Keratinocyte (primary cell): ENCODE results near the gene SEMA4D. TPM values are rescaled to one million over a fixed set of nuclear protein-coding genes. Genes with fewer than 3 reads are reported as not detected.

ENCODE experiments used
- DNase-seq: peaks from one replicate; pipeline ENCODE4 v3.0.0-alpha.2; 2011; ENCODE audit warnings: low read depth, missing footprints, low spot score
- FAIRE-seq: peaks from 2 replicates; lab custom pipeline; 2011; peaks lifted over from hg19 to GRCh38; lab: Jason Lieb, UNC
- H2AFZ ChIP-seq: 2 replicates; pipeline ENCODE4 v1.6.0; 2012; ENCODE audit warnings: low read length, control low read depth, inconsistent platforms; ENCODE audit not compliant: control insufficient read depth
- H3K27ac ChIP-seq: 2 replicates; pipeline ENCODE4 v1.5.1; 2011; ENCODE audit warnings: low read length; ENCODE audit not compliant: control insufficient read depth, insufficient read depth
- H3K27me3 ChIP-seq: 3 replicates; pipeline ENCODE4 v1.6.0; 2011; ENCODE audit warnings: low read length; ENCODE audit not compliant: control insufficient read depth, insufficient read depth; ENCODE audit errors: extremely low read depth
- H3K36me3 ChIP-seq, 2 experiments: 2 replicates in 1 of 2; 3 replicates in 1 of 2; pipeline ENCODE4 v1.5.1; 2011; ENCODE audit warnings: low read length in 2 of 2, mild to moderate bottlenecking in 1 of 2; ENCODE audit not compliant: control insufficient read depth in 2 of 2, insufficient read depth in 2 of 2; ENCODE audit errors: extremely low read depth in 1 of 2
- H3K4me1 ChIP-seq: 3 replicates; pipeline ENCODE4 v1.5.1; 2011; ENCODE audit warnings: low read length; ENCODE audit not compliant: control insufficient read depth, insufficient read depth; ENCODE audit errors: extremely low read depth
- H3K4me2 ChIP-seq: 3 replicates; pipeline ENCODE4 v1.6.0; 2011; ENCODE audit warnings: low read depth, low read length; ENCODE audit not compliant: control insufficient read depth, insufficient read depth; ENCODE audit errors: extremely low read depth
- H3K4me3 ChIP-seq, 3 experiments: fragments of 200-600 bp in 1 of 3; sonication (generic) in 1 of 3; 2 replicates in 2 of 3; 3 replicates in 1 of 3; pipeline ENCODE4 v1.5.1; 2011 to 2016; ENCODE audit warnings: low read length in 3 of 3, mild to moderate bottlenecking in 3 of 3, control low read depth in 2 of 3, inconsistent platforms in 1 of 3, low read depth in 1 of 3, mixed read lengths in 1 of 3, mixed run types in 1 of 3, moderate library complexity in 1 of 3; ENCODE audit not compliant: control insufficient read depth in 2 of 3, insufficient read depth in 2 of 3; ENCODE audit errors: extremely low read depth in 1 of 3
- H3K79me2 ChIP-seq: 2 replicates; pipeline ENCODE4 v1.6.0; 2012; ENCODE audit warnings: low read length; ENCODE audit not compliant: control insufficient read depth, insufficient read depth
- H3K9ac ChIP-seq: 3 replicates; pipeline ENCODE4 v1.6.0; 2011; ENCODE audit warnings: low read length; ENCODE audit not compliant: control insufficient read depth, insufficient read depth; ENCODE audit errors: extremely low read depth
- H3K9me1 ChIP-seq: 3 replicates; pipeline ENCODE4 v1.6.0; 2011; ENCODE audit warnings: low read length; ENCODE audit not compliant: control insufficient read depth, insufficient read depth; ENCODE audit errors: extremely low read depth
- H3K9me3 ChIP-seq: 2 replicates; pipeline ENCODE4 v1.5.1; 2012; ENCODE audit warnings: low read depth, low read length; ENCODE audit not compliant: control insufficient read depth
- H4K20me1 ChIP-seq: 3 replicates; pipeline ENCODE4 v1.6.0; 2011; ENCODE audit warnings: low read length; ENCODE audit not compliant: control insufficient read depth, insufficient read depth; ENCODE audit errors: extremely low read depth
- CTCF ChIP-seq, 3 experiments: IDR thresholded peaks in 1 of 3; conservative IDR thresholded peaks in 1 of 3; optimal IDR thresholded peaks in 1 of 3; 2 replicates in 2 of 3; 3 replicates in 1 of 3; pipeline versions ENCODE3 to v1.5.1; 2011; ENCODE audit warnings: low read length in 3 of 3, mild to moderate bottlenecking in 3 of 3, moderate library complexity in 2 of 3, control low read depth in 1 of 3, inconsistent platforms in 1 of 3; ENCODE audit not compliant: insufficient read depth in 2 of 3; ENCODE audit errors: extremely low read depth in 1 of 3
- EZH2 ChIP-seq: IDR thresholded peaks from one replicate; pipeline ENCODE4 v1.6.1; 2012; ENCODE audit warnings: inconsistent platforms, mild to moderate bottlenecking, low read length, moderate library complexity
- dilution Hi-C: fragments of 300-500 bp; cut with MboI; formaldehyde crosslinking; loops from one replicate; pipeline ENCODE4 v1.7.0; 2020; ENCODE audit warnings: low sequenced_read_pairs; ENCODE audit not compliant: extremely low pct_ligation_motif_present
- polyA plus RNA-seq, 5 experiments: library from polyadenylated mRNA; depleted of rRNA in 3 of 5; stranded (reverse) in 3 of 5; stranded (forward) in 1 of 5; unstranded in 1 of 5; fragments of >200 nt; gene quantifications; 1 replicate in 1 of 5; 2 replicates in 3 of 5; 3 replicates in 1 of 5; pipeline versions ENCODE4 v1.2.1 to v1.2.3, GENCODE V29; 2011 to 2012; ENCODE audit warnings: missing spikeins in 2 of 5, low read depth in 1 of 5, low replicate concordance in 1 of 5

The SEMA4D gene
- polyA plus RNA-seq, 1 donor (not counting 4 experiments of a cell fraction or from before 2014, with no cell fraction given) = 0.43 TPM

DNA sequence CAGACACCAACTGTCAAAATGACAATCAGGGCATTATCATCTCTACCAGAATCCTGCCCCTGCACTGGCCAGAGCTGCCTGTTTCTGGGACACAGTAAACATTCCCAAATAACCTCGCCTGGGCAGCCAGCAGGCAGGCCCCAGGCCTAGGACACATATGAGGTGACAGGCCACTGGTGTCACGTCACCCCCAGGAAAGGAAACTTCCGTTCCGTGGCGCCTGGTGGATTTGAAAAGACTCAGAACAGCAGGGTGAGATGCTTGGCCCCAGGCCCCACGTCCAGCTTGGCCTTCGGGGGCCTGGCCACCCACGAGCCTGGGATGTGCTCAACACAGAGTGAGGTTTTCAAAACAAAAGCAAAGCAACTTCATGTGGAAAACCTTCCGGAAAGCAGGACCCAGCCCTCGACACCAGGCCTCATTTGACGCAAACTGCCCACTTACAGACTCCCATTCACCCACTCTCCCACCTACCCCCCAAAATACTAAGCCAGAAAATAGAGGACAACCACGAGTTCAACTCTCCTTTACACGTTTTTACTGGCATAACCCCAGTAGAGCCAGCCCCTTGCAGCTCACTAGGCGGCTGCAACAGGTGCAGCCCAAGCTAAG is 1.2 kb downstream of the SEMA4D start:
- Histone ChIP-seq H3K27me3 (peaks cover 7% of the 10 kb centered on the region), H3K4me1 (no peaks in the 10 kb centered on the region), H3K36me3 (no peaks in the 10 kb centered on the region), H3K9ac (no peak overlapping the region), H3K4me2 (no peak overlapping the region), H3K9me3 (no peaks in the 10 kb centered on the region), H3K9me1 (no peaks in the 10 kb centered on the region), H2AFZ (no peak overlapping the region), H3K4me3 (no peak overlapping the region), H3K27ac (no peak overlapping the region), H4K20me1 (no peaks in the 10 kb centered on the region), H3K79me2 (no peaks in the 10 kb centered on the region)
- dilution Hi-C loops = no loop called here
- no peak for DNase-seq
- FAIRE-seq = no peak
- no peak for TF ChIP-seq EZH2
- no peak for TF ChIP-seq CTCF (optimal IDR thresholded peaks at IDR 0.05 in 1 of 3, IDR thresholded peaks at IDR 0.05 in 1 of 3, conservative IDR thresholded peaks at IDR 0.05 in 1 of 3; ENCODE audit: extremely low read depth in 1 of 3, insufficient read depth in 2 of 3, low read length in 3 of 3)

DNA sequence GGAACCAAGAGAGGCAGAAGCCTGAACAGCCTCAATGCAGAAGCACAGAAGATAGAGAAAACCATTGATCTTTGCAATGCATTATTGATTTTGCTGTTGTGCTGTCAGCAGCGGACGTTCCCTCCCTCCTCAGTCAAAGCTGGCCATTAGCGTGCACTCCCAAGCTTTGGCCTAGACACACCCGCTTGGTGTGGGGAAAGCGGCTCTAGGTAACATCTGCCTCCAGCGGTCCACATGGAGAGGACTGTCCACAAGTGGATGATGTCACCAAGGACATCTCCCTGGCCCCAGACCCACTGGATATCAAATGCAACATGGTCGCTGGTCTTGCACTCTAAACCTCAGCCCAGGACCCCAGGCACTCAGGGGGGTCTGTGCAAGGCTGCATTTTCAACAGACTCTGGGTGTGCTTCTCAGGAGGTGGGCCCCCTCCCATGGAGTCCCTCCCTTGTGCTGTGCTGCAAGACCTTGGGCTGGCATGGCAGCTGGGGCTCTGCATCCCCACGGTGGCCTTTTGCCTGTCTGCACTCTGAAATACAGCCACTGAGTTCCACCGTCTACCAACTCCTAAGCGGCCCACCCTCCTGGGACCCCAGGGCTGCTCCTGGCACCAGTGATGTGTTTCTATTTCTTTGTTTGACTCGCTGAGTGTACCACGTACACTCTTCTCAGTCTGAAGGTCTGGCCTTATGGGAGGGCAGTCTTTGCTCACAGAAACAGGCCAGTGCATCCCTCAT is 1.9 kb downstream of the SEMA4D start:
- H3K9me1 ChIP-seq = no peaks in the 10 kb centered on the region
- H4K20me1 ChIP-seq = no peaks in the 10 kb centered on the region
- no peaks in the 10 kb centered on the region for H3K79me2 ChIP-seq
- H3K27ac ChIP-seq = no peak overlapping the region
- dilution Hi-C loops = no loop called here
- FAIRE-seq (no peak), DNase-seq (no peak)
- H2AFZ ChIP-seq = no peak overlapping the region
- no peaks in the 10 kb centered on the region for H3K4me1 ChIP-seq
- H3K9me3 ChIP-seq = no peaks in the 10 kb centered on the region
- no peak overlapping the region for H3K9ac ChIP-seq
- H3K4me2 ChIP-seq = no peak overlapping the region
- TF ChIP-seq CTCF (optimal IDR thresholded peaks at IDR 0.05 in 1 of 3, IDR thresholded peaks at IDR 0.05 in 1 of 3, conservative IDR thresholded peaks at IDR 0.05 in 1 of 3; ENCODE audit: extremely low read depth in 1 of 3, insufficient read depth in 2 of 3, low read length in 3 of 3) (no peak), EZH2 (no peak)
- H3K4me3 ChIP-seq = no peak overlapping the region
- H3K27me3 ChIP-seq = peaks cover 7% of the 10 kb centered on the region
- no peaks in the 10 kb centered on the region for H3K36me3 ChIP-seq
